Measurements from ENCODE around the gene STAG1.
"Not testable (repeated sequence)": the region's sequence is repeated elsewhere in the genome, so short reads cannot be mapped to it uniquely, and the experiment has no call there.

Gene STAG1

DNA sequence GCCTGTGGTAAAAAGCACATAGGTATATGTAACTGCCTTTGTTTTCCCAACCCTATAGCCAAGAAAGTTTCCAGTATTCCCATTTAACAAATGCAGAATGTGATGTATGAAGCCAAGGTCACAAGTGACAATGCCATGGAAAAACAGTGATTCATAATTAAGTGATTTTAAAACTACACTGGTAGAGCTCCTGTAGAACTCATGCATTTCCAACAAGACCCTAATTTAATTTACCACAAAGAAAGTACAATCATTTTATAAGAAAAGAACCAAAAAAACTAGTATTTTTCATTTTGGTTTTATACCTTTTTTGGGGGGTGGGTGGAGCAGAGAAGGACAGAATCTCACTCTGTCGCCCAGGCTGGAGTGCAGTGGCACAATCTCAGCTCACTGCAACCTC lies 82.0 kb downstream of the STAG1 start:
- Histone ChIP-seq H3K36me3 (replicated peaks; ENCODE audit: low read depth, low read length) (no peaks in the 10 kb centered on the region), H3K9me3 (ENCODE audit: insufficient read depth, low read length) (no peaks in the 10 kb centered on the region), H4K20me1 (ENCODE audit: insufficient read depth, low read length) (peaks cover 11% of the 10 kb centered on the region; the same call in 1 of the 2 replicates), H3K4me1 (ENCODE audit: low read length) (peaks cover 10% of the 10 kb centered on the region), H3K4me3 (ENCODE audit: low read length) (no peak overlapping the region), H3K27ac (ENCODE audit: low read length) (no peak overlapping the region), H3K27me3 (ENCODE audit: low read depth, low read length) (no peaks in the 10 kb centered on the region), H2AFZ (ENCODE audit: low read depth, low read length) (no peak overlapping the region), H3K79me2 (ENCODE audit: low read length) (peaks cover 70% of the 10 kb centered on the region), H3K4me2 (ENCODE audit: low read length) (no peak overlapping the region), H3K9ac (ENCODE audit: low read length) (no peak overlapping the region)
- TF ChIP-seq, protein P1, sequence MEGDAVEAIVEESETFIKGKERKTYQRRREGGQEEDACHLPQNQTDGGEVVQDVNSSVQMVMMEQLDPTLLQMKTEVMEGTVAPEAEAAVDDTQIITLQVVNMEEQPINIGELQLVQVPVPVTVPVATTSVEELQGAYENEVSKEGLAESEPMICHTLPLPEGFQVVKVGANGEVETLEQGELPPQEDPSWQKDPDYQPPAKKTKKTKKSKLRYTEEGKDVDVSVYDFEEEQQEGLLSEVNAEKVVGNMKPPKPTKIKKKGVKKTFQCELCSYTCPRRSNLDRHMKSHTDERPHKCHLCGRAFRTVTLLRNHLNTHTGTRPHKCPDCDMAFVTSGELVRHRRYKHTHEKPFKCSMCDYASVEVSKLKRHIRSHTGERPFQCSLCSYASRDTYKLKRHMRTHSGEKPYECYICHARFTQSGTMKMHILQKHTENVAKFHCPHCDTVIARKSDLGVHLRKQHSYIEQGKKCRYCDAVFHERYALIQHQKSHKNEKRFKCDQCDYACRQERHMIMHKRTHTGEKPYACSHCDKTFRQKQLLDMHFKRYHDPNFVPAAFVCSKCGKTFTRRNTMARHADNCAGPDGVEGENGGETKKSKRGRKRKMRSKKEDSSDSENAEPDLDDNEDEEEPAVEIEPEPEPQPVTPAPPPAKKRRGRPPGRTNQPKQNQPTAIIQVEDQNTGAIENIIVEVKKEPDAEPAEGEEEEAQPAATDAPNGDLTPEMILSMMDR (IDR thresholded peaks at IDR 0.05; ENCODE audit: low read depth, low read length) = no peak
- no peak for TF ChIP-seq EZH2phosphoT487 (IDR thresholded peaks at IDR 0.05; ENCODE audit: low read depth)

DNA sequence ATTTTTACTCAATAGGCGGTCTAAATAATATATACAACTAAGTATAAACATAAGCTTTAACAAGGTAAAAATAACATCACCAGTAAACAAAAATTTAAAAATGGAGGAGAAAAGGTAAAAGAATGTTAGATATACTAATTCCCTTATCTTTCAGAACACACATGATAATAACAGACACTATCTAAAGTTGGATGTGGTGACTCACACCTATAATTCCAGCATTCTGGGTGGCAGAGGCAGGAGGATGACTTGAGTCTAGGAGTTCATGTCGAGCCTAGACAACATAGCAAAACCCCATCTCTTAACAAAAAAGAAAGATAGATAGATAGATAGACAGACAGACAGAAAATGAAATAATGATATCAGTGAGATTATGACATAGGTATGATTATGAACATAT lies 85.1 kb downstream of the STAG1 start:
- no peak for TF ChIP-seq EZH2phosphoT487 (IDR thresholded peaks at IDR 0.05; ENCODE audit: low read depth)
- TF ChIP-seq, protein P1 (IDR thresholded peaks at IDR 0.05; ENCODE audit: low read depth, low read length) = no peak
- Histone ChIP-seq H3K9ac (ENCODE audit: low read length) (no peak overlapping the region), H3K27me3 (ENCODE audit: low read depth, low read length) (no peaks in the 10 kb centered on the region), H3K4me1 (ENCODE audit: low read length) (no peaks in the 10 kb centered on the region), H3K4me2 (ENCODE audit: low read length) (no peak overlapping the region), H3K36me3 (replicated peaks; ENCODE audit: low read depth, low read length) (no peaks in the 10 kb centered on the region), H4K20me1 (ENCODE audit: insufficient read depth, low read length) (no peaks in the 10 kb centered on the region), H3K79me2 (ENCODE audit: low read length) (peaks cover 65% of the 10 kb centered on the region), H3K9me3 (ENCODE audit: insufficient read depth, low read length) (no peaks in the 10 kb centered on the region), H2AFZ (ENCODE audit: low read depth, low read length) (no peak overlapping the region), H3K27ac (ENCODE audit: low read length) (no peak overlapping the region), H3K4me3 (ENCODE audit: low read length) (no peak overlapping the region)

DNA sequence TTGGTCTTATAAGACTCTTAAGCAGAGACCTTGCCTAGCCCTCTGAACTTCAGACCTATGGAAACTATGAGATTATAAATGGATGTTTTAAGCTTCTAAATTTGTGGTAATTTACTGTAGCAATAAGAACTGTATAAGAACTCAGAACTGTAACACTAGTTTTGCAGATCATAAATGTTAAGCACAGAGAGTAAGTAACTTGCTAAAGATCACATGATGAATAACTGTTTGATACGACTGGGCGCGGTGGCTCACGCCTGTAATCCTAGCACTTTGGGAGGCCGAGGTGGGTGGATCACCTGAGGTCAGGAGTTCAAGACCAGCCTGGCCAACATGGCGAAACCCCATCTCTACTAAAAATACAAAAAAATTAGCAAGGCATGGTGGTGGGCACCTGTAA lies 85.9 kb downstream of the STAG1 start:
- not testable (repeated sequence) for H4K20me1 ChIP-seq (ENCODE audit: insufficient read depth, low read length); H3K27me3 ChIP-seq (ENCODE audit: low read depth, low read length); H3K4me2 ChIP-seq (ENCODE audit: low read length); H3K36me3 ChIP-seq (replicated peaks; ENCODE audit: low read depth, low read length); H3K4me1 ChIP-seq (ENCODE audit: low read length); H2AFZ ChIP-seq (ENCODE audit: low read depth, low read length); H3K9me3 ChIP-seq (ENCODE audit: insufficient read depth, low read length); H3K27ac ChIP-seq (ENCODE audit: low read length); H3K4me3 ChIP-seq (ENCODE audit: low read length); H3K9ac ChIP-seq (ENCODE audit: low read length)
- H3K79me2 ChIP-seq (ENCODE audit: low read length) = peaks cover 65% of the 10 kb centered on the region

DNA sequence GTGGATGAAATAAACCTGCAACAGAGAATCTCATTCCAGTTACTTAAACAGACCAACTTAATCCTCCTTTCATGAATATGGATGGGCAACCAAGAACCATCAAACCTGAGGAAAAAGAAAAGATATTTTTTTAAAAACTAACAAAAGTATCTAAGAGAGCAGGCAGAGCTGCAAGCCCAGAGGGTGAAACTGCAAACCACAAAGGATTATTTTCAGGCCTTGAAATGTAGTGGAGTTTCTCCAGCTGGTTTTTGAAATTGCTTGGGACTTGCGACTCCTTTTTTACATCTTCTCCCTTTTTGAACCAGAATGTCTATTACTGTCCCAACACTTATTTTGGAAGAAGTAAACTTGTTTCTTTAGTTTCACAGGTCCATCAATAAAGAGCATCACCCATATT lies 87.4 kb downstream of the STAG1 start:
- H3K9ac ChIP-seq (ENCODE audit: low read length) = no peak overlapping the region
- H4K20me1 ChIP-seq (ENCODE audit: insufficient read depth, low read length) = peaks cover 4% of the 10 kb centered on the region; the same call in 1 of the 2 replicates
- H3K79me2 ChIP-seq (ENCODE audit: low read length) = peaks cover 66% of the 10 kb centered on the region

More for the DNA sequence above, 87.4 kb downstream of the STAG1 start:
- TF ChIP-seq, protein P1 (IDR thresholded peaks at IDR 0.05; ENCODE audit: low read depth, low read length) = no peak
- TF ChIP-seq EZH2phosphoT487 (IDR thresholded peaks at IDR 0.05; ENCODE audit: low read depth) = no peak
- Histone ChIP-seq H3K4me3 (ENCODE audit: low read length) (no peak overlapping the region), H3K9me3 (ENCODE audit: insufficient read depth, low read length) (no peaks in the 10 kb centered on the region), H3K4me1 (ENCODE audit: low read length) (no peaks in the 10 kb centered on the region), H3K4me2 (ENCODE audit: low read length) (no peak overlapping the region), H3K36me3 (replicated peaks; ENCODE audit: low read depth, low read length) (no peaks in the 10 kb centered on the region), H3K27me3 (ENCODE audit: low read depth, low read length) (no peaks in the 10 kb centered on the region), H2AFZ (ENCODE audit: low read depth, low read length) (no peak overlapping the region), H3K27ac (ENCODE audit: low read length) (no peak overlapping the region)

All from OCI-LY3 (cell line).